GM12878 (cell line): ENCODE measurements around the gene PLXDC1. TPM values are rescaled to one million over a fixed set of nuclear protein-coding genes. Genes with fewer than 3 reads are reported as not detected.
"Not testable (repeated sequence)": the region's sequence is repeated elsewhere in the genome, so short reads cannot be mapped to it uniquely, and the experiment has no call there.

ENCODE experiments used
- ATAC-seq: fragments of 200-7000 bp; cut with Tn5 transposase; 3 replicates; pipeline ENCODE4 v1.9.1; 2020; ENCODE audit warnings: mild to moderate bottlenecking, moderate library complexity
- BruUV-seq: library from RNA; stranded (reverse); fragments of 400-500 nt; replicated peaks from 2 replicates; lab custom pipeline; 2021; lab: Mats Ljungman, UMichigan
- CTCF ChIA-PET: fragments of 300-600 bp; sonication (Branson Sonifier 250); formaldehyde crosslinking; extraction: SDS; loops from one replicate; lab custom pipeline; 2021; ENCODE audit warnings: inconsistent platforms; lab: Yijun Ruan, JAX
- POLR2A ChIA-PET: fragments of 350-600 bp; formaldehyde crosslinking; extraction: SDS; loops from one replicate; lab custom pipeline; 2021; ENCODE audit warnings: inconsistent platforms; lab: Charles Lee
- RAD21 ChIA-PET: fragments of 300-600 bp; sonication (Branson Sonifier 250); formaldehyde crosslinking; loops from one replicate; lab custom pipeline; 2023; ENCODE audit warnings: antibody characterized with exemption; ENCODE audit not compliant: unreplicated experiment; lab: Charles Lee
- SMC1A ChIA-PET: fragments of 300-600 bp; sonication (Branson Sonifier 250); formaldehyde crosslinking; loops from one replicate; lab custom pipeline; 2023; ENCODE audit not compliant: unreplicated experiment, uncharacterized antibody; lab: Charles Lee
- DNase-seq: peaks from one replicate; pipeline ENCODE4 v3.0.0-alpha.2; 2011; ENCODE audit warnings: low read depth, low spot score
- FAIRE-seq: peaks from 3 replicates; lab custom pipeline; 2011; peaks lifted over from hg19 to GRCh38; lab: Jason Lieb, UNC
- H2AFZ ChIP-seq: 2 replicates; pipeline ENCODE4 v1.6.0; 2011; ENCODE audit warnings: low read depth, low read length, control low read depth; ENCODE audit not compliant: control insufficient read depth
- H3K27ac ChIP-seq: 2 replicates; pipeline ENCODE4 v1.5.1; 2011; ENCODE audit warnings: control low read depth; ENCODE audit not compliant: control insufficient read depth, insufficient read depth
- H3K27me3 ChIP-seq, 2 experiments: replicated peaks in 1 of 2; 2 replicates each; pipeline versions ENCODE4 v1.6.0 to v1.6.1; 2011; ENCODE audit warnings: low read length in 1 of 2; ENCODE audit not compliant: control insufficient read depth in 2 of 2, insufficient read depth in 2 of 2
- H3K36me3 ChIP-seq, 2 experiments: 2 replicates each; pipeline ENCODE4 v1.5.1; 2011; ENCODE audit warnings: low read length in 1 of 2; ENCODE audit not compliant: control insufficient read depth in 2 of 2, insufficient read depth in 2 of 2
- H3K4me1 ChIP-seq: 2 replicates; pipeline ENCODE4 v1.6.1; 2011; ENCODE audit warnings: mild to moderate bottlenecking, low read length, moderate library complexity, mixed read lengths; ENCODE audit not compliant: control insufficient read depth, insufficient read depth
- H3K4me2 ChIP-seq: 2 replicates; pipeline ENCODE4 v1.6.0; 2011; ENCODE audit warnings: control low read depth; ENCODE audit not compliant: control insufficient read depth, insufficient read depth
- H3K4me3 ChIP-seq: fragments of 200-600 bp; sonication (generic); 2 replicates; pipeline ENCODE4 v1.5.1; 2016
- H3K79me2 ChIP-seq: 2 replicates; pipeline ENCODE4 v1.6.0; 2011; ENCODE audit warnings: low read length; ENCODE audit not compliant: control insufficient read depth, insufficient read depth
- H3K9ac ChIP-seq: 2 replicates; pipeline ENCODE4 v1.8.0; 2011; ENCODE audit warnings: low read length, control low read depth, mixed read lengths; ENCODE audit not compliant: control insufficient read depth, insufficient read depth
- H3K9me3 ChIP-seq: replicated peaks from 3 replicates; pipeline ENCODE4 v1.5.1; 2011; ENCODE audit warnings: mild to moderate bottlenecking, low read length; ENCODE audit not compliant: control insufficient read depth, insufficient read depth
- H4K20me1 ChIP-seq: 2 replicates; pipeline ENCODE4 v1.6.0; 2011; ENCODE audit not compliant: control insufficient read depth, insufficient read depth
- CEBPB ChIP-seq, 2 experiments: fragments of 150-350 bp in 1 of 2; IDR thresholded peaks; 2 replicates each; pipeline ENCODE4 v1.6.1; 2012 to 2014; ENCODE audit warnings: low read depth in 2 of 2, low read length in 2 of 2, borderline replicate concordance in 1 of 2, inconsistent platforms in 1 of 2
- GABPA ChIP-seq: IDR thresholded peaks from 2 replicates; pipeline ENCODE4 v1.6.1; 2014; ENCODE audit warnings: antibody characterized with exemption, low read depth, mild to moderate bottlenecking, inconsistent platforms
- HDGF ChIP-seq: fragments of 450-650 bp; IDR thresholded peaks from 2 replicates; pipeline ENCODE4 v1.6.1; 2016; ENCODE audit warnings: antibody characterized with exemption
- MTA2 ChIP-seq: fragments of 450-650 bp; IDR thresholded peaks from 2 replicates; pipeline ENCODE4 v1.6.1; 2016; ENCODE audit warnings: low read depth, mild to moderate bottlenecking, moderate library complexity
- MYB ChIP-seq: fragments of 150-350 bp; IDR thresholded peaks from 2 replicates; pipeline ENCODE4 v1.6.1; 2014; ENCODE audit warnings: mild to moderate bottlenecking, low read depth, low read length, borderline replicate concordance
- SMC3 ChIP-seq: IDR thresholded peaks from 2 replicates; pipeline ENCODE4 v1.6.1; 2011; ENCODE audit warnings: low read length, improper control_type of control experiment, borderline replicate concordance
- SP1 ChIP-seq: IDR thresholded peaks from one replicate; pipeline ENCODE4 v1.6.1; 2011; ENCODE audit warnings: low read depth, low read length
- WGBS: methylation state at CpG from one replicate; pipeline ENCODE4 v1.1.6; 2016; ENCODE audit warnings: low lambda C conversion rate; ENCODE audit not compliant: insufficient replicate concordance, insufficient coverage; ENCODE audit errors: missing lambda C conversion rate; 5-methylcytosine and 5-hydroxymethylcytosine counted together
- in situ Hi-C: fragments of 300-500 bp; cut with MboI; formaldehyde crosslinking; loops from 9 replicates; pipeline ENCODE4 v1.14.3; 2018; ENCODE audit warnings: mixed read lengths
- intact Hi-C: fragments of 100-400 bp; cut with micrococcal nuclease; formaldehyde crosslinking; loops from one replicate; pipeline ENCODE4 v1.14.2; 2022; ENCODE audit not compliant: unreplicated experiment
- polyA plus RNA-seq, 11 experiments: library from polyadenylated mRNA; depleted of rRNA in 4 of 11; unstranded in 6 of 11; stranded (reverse) in 5 of 11; fragments of >200 nt; fragmentation: Nextera tagmentation in 4 of 11; fragmentation: Illumina TruSeq in 1 of 11; extraction: Ambion mirVana in 4 of 11; extraction: Trizol in 1 of 11; gene quantifications; 1 replicate in 1 of 11; 2 replicates in 10 of 11; pipeline versions ENCODE4 v1.2.1 to v1.2.3, GENCODE V29; 2011 to 2016; ENCODE audit warnings: inconsistent platforms in 2 of 11, missing spikeins in 2 of 11, low read depth in 1 of 11
- total RNA-seq, 4 experiments: library from RNA; depleted of rRNA in 3 of 4; stranded (reverse); fragments of >200 nt in 3 of 4; fragmentation: Illumina TruSeq in 1 of 4; extraction: Trizol in 1 of 4; gene quantifications; 2 replicates each; pipeline versions ENCODE4 v1.2.1 to v1.2.3, GENCODE V29; 2013 to 2021
- TF ChIP-seq, protein P1 (sequence below): IDR thresholded peaks from 2 replicates; pipeline ENCODE4 v1.6.1; 2012; ENCODE audit warnings: mild to moderate bottlenecking, low read depth, low read length
- TF ChIP-seq, protein P2 (sequence below): fragments of 450-650 bp; IDR thresholded peaks from 2 replicates; pipeline ENCODE4 v1.6.1; 2017; ENCODE audit warnings: mild to moderate bottlenecking

Gene PLXDC1
- total and polyA plus RNA-seq, 10 of the 15 experiments (the other 5 are each of a cell fraction or from before 2014, with no cell fraction given) = 0.03 to 0.30 (median 0.22) TPM; not detected in 7

DNA sequence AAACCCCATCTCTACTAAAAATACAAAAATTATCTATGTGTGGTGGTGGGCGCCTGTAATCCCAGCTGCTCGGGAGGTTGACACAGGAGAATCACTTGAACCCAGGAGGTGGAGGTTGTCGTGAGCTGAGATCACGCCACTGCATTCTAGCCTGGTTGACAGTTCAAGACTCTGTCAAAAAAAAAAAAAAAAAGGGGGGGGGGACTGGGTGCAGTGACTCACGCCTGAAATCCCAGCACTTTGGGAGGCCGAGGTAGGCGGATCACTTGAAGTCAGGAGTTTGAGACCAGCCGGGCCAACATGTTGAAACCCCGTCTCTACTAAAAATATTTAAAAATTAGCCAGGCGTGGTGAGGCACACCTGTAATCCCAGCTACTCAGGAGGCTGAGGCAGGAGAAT, 29.5 kb downstream of the PLXDC1 start:
- H3K9me3 ChIP-seq, H4K20me1 ChIP-seq, in situ Hi-C loops, DNase-seq, ATAC-seq, H3K36me3 ChIP-seq, H3K27ac ChIP-seq, POLR2A ChIA-PET, H3K27me3 ChIP-seq, H2AFZ ChIP-seq, H3K79me2 ChIP-seq, H3K4me3 ChIP-seq, BruUV-seq, FAIRE-seq, H3K9ac ChIP-seq, intact Hi-C loops, H3K4me2 ChIP-seq: not testable (repeated sequence)
- CTCF ChIA-PET = interaction anchor here (0.6 to 1.1 kb wide), 5 partner anchors 11 to 502 kb away, joined by 3 to 5 read pairs (median 3); no protein-coding TSS in a partner anchor
- WGBS = 51% methylated on average over 9 of the region's 10 CpGs
- RAD21 ChIA-PET = interaction anchor here (1.0 to 1.2 kb wide), 2 partner anchors 31 to 103 kb away, joined by 3 read pairs; no protein-coding TSS in a partner anchor
- SMC1A ChIA-PET = interaction anchor here (0.6 to 1.1 kb wide), 2 partner anchors 31 to 329 kb away, joined by 3 read pairs; partner anchors contain the start of gene MED1
- peaks cover 13% of the 10 kb centered on the region for H3K4me1 ChIP-seq

DNA sequence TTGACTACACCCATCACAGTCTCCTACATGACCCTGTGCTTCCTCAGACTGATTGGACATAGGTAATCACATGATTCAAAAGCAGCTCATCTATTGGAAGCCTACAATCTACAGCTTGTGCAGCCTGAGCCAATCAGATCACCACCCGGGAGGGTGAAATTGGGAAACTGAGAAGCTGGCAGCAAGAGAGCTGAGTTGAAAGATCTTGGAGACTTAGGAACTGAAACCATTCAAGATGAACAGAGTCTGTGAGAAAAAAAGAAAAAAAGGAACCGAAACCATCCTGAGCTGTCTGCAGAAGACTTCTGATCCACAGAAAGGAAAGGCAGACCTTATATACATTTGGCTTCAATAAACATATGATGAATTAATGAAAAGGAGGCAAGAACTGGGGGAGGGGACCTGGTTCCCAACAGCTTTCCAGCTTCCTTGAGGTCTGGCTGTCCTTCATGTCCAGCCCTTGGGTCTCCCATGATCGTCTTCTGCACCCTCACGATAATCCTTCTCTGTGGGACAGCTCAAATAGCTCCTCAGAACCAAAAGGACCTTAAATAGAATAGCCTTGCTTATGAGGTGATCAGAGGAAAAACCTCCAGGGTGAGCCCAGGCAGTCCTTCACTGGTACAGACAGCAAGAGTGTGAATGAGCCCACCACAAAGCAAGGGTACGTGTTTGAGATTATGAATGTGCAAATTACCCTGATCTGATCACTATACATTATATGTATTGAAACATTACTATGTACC, 32.6 kb downstream of the PLXDC1 start:
- H3K4me1 ChIP-seq = peaks cover 13% of the 10 kb centered on the region
- ChIA-PET POLR2A (interaction anchor here (0.5 to 0.9 kb wide), 2 partner anchors 21 to 33 kb away, joined by 5 read pairs; partner anchors contain the start of gene PLXDC1), SMC1A (interaction anchor here (0.8 to 1.8 kb wide), 7 partner anchors 17 to 136 kb away, joined by 3 to 7 read pairs (median 4); no protein-coding TSS in a partner anchor), RAD21 (interaction anchor here (0.7 to 1.2 kb wide), 4 partner anchors 26 to 136 kb away, joined by 3 to 7 read pairs (median 4); no protein-coding TSS in a partner anchor), CTCF (interaction anchor here (0.5 to 2.0 kb wide), 8 partner anchors 13 to 657 kb away, joined by 3 to 12 read pairs (median 6); partner anchors contain the start of gene ARL5C)
- ATAC-seq (peak; percentile 97), DNase-seq (peak; percentile 84), FAIRE-seq (peak; percentile 92)
- BruUV-seq = no TSS peak
- intact Hi-C loops (no loop called here), in situ Hi-C loops (no loop called here)
- no peaks in the 10 kb centered on the region for H4K20me1 ChIP-seq
- H3K9me3 ChIP-seq = no peaks in the 10 kb centered on the region
- H3K27me3 ChIP-seq = no peaks in the 10 kb centered on the region
- no peaks in the 10 kb centered on the region for H3K36me3 ChIP-seq
- H3K79me2 ChIP-seq = no peaks in the 10 kb centered on the region
- H2AFZ ChIP-seq = no peak overlapping the region
- 10% methylated on average over 5 of the region's 5 CpGs for WGBS
- H3K4me2 ChIP-seq = peak overlapping the region; percentile 65
- H3K27ac ChIP-seq = no peak overlapping the region
- H3K9ac ChIP-seq = no peak overlapping the region
- no peak overlapping the region for H3K4me3 ChIP-seq
- TF ChIP-seq CEBPB (IDR thresholded peaks at IDR 0.05; ENCODE audit: borderline replicate concordance in 1 of 2, low read depth in 2 of 2, low read length in 2 of 2) (no peak), GABPA (no peak), MYB (no peak), SP1 (peak; percentile 44), HDGF (no peak), SMC3 (no peak), MTA2 (peak; percentile 73)
- TF ChIP-seq, protein P1, sequence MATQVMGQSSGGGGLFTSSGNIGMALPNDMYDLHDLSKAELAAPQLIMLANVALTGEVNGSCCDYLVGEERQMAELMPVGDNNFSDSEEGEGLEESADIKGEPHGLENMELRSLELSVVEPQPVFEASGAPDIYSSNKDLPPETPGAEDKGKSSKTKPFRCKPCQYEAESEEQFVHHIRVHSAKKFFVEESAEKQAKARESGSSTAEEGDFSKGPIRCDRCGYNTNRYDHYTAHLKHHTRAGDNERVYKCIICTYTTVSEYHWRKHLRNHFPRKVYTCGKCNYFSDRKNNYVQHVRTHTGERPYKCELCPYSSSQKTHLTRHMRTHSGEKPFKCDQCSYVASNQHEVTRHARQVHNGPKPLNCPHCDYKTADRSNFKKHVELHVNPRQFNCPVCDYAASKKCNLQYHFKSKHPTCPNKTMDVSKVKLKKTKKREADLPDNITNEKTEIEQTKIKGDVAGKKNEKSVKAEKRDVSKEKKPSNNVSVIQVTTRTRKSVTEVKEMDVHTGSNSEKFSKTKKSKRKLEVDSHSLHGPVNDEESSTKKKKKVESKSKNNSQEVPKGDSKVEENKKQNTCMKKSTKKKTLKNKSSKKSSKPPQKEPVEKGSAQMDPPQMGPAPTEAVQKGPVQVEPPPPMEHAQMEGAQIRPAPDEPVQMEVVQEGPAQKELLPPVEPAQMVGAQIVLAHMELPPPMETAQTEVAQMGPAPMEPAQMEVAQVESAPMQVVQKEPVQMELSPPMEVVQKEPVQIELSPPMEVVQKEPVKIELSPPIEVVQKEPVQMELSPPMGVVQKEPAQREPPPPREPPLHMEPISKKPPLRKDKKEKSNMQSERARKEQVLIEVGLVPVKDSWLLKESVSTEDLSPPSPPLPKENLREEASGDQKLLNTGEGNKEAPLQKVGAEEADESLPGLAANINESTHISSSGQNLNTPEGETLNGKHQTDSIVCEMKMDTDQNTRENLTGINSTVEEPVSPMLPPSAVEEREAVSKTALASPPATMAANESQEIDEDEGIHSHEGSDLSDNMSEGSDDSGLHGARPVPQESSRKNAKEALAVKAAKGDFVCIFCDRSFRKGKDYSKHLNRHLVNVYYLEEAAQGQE = no peak
- TF ChIP-seq, protein P2, sequence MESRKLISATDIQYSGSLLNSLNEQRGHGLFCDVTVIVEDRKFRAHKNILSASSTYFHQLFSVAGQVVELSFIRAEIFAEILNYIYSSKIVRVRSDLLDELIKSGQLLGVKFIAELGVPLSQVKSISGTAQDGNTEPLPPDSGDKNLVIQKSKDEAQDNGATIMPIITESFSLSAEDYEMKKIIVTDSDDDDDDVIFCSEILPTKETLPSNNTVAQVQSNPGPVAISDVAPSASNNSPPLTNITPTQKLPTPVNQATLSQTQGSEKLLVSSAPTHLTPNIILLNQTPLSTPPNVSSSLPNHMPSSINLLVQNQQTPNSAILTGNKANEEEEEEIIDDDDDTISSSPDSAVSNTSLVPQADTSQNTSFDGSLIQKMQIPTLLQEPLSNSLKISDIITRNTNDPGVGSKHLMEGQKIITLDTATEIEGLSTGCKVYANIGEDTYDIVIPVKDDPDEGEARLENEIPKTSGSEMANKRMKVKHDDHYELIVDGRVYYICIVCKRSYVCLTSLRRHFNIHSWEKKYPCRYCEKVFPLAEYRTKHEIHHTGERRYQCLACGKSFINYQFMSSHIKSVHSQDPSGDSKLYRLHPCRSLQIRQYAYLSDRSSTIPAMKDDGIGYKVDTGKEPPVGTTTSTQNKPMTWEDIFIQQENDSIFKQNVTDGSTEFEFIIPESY = no peak
